WI38 (cell line): ENCODE measurements around the gene NR1I2.

Experiments
- H3K4me3 ChIP-seq: 2 replicates; pipeline ENCODE4 v1.5.1; 2011; ENCODE audit warnings: low read depth, mild to moderate bottlenecking, control low read depth, low read length
- CTCF ChIP-seq: IDR thresholded peaks from 2 replicates; pipeline ENCODE4 v1.5.1; 2012; ENCODE audit warnings: low read depth, mild to moderate bottlenecking, control low read depth, low read length

The NR1I2 gene

GRCh38 chr3:119778811-119779210, 3.1 kb upstream of the NR1I2 start:
- no peak overlapping the region for H3K4me3 ChIP-seq
- no peak for TF ChIP-seq CTCF

GRCh38 chr3:119779731-119780383, 2.0 kb upstream of the NR1I2 start:
- no peak for TF ChIP-seq CTCF
- H3K4me3 ChIP-seq, result no peak overlapping the region

GRCh38 chr3:119782460-119782859, 559 bp downstream of the NR1I2 start:
- no peak overlapping the region for H3K4me3 ChIP-seq
- no peak for TF ChIP-seq CTCF

- TF ChIP-seq CTCF, result no peak
- no peak overlapping the region for H3K4me3 ChIP-seq
Measured at GRCh38 chr3:119783255-119783654, 1.4 kb downstream of the NR1I2 start.

- no peak overlapping the region for H3K4me3 ChIP-seq
- TF ChIP-seq CTCF, result no peak
Measured at GRCh38 chr3:119783883-119784282, 2.0 kb downstream of the NR1I2 start.

GRCh38 chr3:119786409-119786808, 4.5 kb downstream of the NR1I2 start:
- TF ChIP-seq CTCF, result no peak
- H3K4me3 ChIP-seq, result no peak overlapping the region

- H3K4me3 ChIP-seq, result no peak overlapping the region
- TF ChIP-seq CTCF, result no peak
Measured at GRCh38 chr3:119790369-119790768, 8.5 kb downstream of the NR1I2 start.
